Measurements from ENCODE around the gene SFXN1. TPM values are rescaled to one million over a fixed set of nuclear protein-coding genes. Genes with fewer than 3 reads are reported as not detected.
A peak's percentile ranks its signal among the peaks of the same experiment; 100 is the strongest.

SFXN1 gene
- total RNA-seq, 1 experiment from 2014 or later = 61.4 TPM

DNA sequence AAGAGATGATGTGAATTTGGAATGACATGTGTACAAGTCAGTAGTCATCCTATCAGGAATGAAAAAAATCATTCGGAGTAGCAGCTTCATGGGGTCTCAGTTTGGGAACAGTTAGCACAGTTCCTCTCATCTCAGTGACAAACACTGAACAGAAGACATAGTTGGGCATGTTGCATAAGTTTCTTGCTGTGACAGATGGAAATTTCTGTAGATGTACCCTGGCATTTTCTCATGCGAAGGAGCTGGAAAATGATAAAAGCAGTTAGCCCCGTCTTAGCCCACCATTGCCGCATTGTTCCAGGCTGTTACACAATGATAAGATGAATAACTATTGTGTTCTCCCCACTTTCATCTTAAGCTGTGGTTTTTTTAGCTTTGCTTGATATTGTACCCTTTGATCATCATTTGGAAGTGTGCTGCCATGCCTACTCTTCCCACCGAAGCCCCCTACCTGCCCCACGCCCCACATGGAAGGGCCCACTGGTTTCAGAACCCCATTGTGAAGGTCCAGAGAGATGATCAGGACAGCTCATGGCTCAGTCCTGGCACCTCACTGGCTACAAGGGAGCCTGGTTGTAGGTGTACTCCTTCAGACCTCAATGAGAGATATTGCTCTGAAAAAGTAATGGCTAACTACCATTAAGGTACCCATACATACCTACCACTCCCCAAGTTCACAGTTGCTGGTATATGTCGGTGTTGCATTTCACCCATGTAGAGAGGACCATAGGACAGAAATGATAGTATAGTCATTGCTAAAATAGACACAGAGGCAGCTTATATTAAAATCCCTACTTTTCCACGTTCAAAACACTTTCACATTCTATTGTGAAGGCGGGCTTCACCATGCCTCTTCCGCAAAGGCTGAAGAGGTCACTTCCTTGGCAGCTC lies 38.8 kb downstream of the SFXN1 start:
- no peaks in the 10 kb centered on the region for H3K9me3 ChIP-seq (ENCODE audit: insufficient read depth, low read depth)
- intact Hi-C loops (cut with micrococcal nuclease; ENCODE audit: unreplicated experiment) = no loop called here
- ChIA-PET POLR2A (ENCODE audit: unreplicated experiment) (interaction anchor here (0.6 to 0.7 kb wide), 2 partner anchors 180 to 872 kb away, joined by 4 read pairs; no protein-coding TSS in a partner anchor), CTCF (interaction anchor here (0.6 kb wide), 2 partner anchors 9 to 1411 kb away, joined by 3 to 12 read pairs; no protein-coding TSS in a partner anchor)
- H3K27me3 ChIP-seq (ENCODE audit: insufficient read depth, low read depth) = no peaks in the 10 kb centered on the region
- H3K79me2 ChIP-seq (ENCODE audit: low read depth) = no peaks in the 10 kb centered on the region
- DNase-seq = no peak
- no peak overlapping the region for H3K4me2 ChIP-seq
- H3K27ac ChIP-seq = no peak overlapping the region
- no peak for TF ChIP-seq EZH2 (IDR thresholded peaks at IDR 0.05; ENCODE audit: low read depth)
- TF ChIP-seq, protein P1, sequence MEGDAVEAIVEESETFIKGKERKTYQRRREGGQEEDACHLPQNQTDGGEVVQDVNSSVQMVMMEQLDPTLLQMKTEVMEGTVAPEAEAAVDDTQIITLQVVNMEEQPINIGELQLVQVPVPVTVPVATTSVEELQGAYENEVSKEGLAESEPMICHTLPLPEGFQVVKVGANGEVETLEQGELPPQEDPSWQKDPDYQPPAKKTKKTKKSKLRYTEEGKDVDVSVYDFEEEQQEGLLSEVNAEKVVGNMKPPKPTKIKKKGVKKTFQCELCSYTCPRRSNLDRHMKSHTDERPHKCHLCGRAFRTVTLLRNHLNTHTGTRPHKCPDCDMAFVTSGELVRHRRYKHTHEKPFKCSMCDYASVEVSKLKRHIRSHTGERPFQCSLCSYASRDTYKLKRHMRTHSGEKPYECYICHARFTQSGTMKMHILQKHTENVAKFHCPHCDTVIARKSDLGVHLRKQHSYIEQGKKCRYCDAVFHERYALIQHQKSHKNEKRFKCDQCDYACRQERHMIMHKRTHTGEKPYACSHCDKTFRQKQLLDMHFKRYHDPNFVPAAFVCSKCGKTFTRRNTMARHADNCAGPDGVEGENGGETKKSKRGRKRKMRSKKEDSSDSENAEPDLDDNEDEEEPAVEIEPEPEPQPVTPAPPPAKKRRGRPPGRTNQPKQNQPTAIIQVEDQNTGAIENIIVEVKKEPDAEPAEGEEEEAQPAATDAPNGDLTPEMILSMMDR (conservative IDR thresholded peaks at IDR 0.05) = no peak
- H3F3A ChIP-seq (ENCODE audit: insufficient read depth, low read depth) = no peaks in the 10 kb centered on the region
- peaks cover 18% of the 10 kb centered on the region for H3K36me3 ChIP-seq (ENCODE audit: low read depth)
- no peak overlapping the region for H2AFZ ChIP-seq
- BruUV-seq (replicated peaks) = TSS peak; percentile 78
- H4K20me1 ChIP-seq (ENCODE audit: insufficient read depth) = no peaks in the 10 kb centered on the region
- H3K4me3 ChIP-seq = no peak overlapping the region
- H3K4me1 ChIP-seq (replicated peaks; ENCODE audit: insufficient read depth) = no peaks in the 10 kb centered on the region
- H3K9me2 ChIP-seq (ENCODE audit: insufficient read depth) = no peaks in the 10 kb centered on the region

GRCh38 chr5:175517824-175518450 lies 39.6 kb downstream of the SFXN1 start:
- Histone ChIP-seq H3K27me3 (ENCODE audit: insufficient read depth, low read depth) (no peaks in the 10 kb centered on the region), H3K79me2 (ENCODE audit: low read depth) (no peaks in the 10 kb centered on the region), H3K9me3 (ENCODE audit: insufficient read depth, low read depth) (no peaks in the 10 kb centered on the region), H3K36me3 (ENCODE audit: low read depth) (peaks cover 16% of the 10 kb centered on the region), H3K4me2 (no peak overlapping the region), H3K4me1 (replicated peaks; ENCODE audit: insufficient read depth) (no peaks in the 10 kb centered on the region), H4K20me1 (ENCODE audit: insufficient read depth) (no peaks in the 10 kb centered on the region), H2AFZ (no peak overlapping the region), H3K9me2 (ENCODE audit: insufficient read depth) (no peaks in the 10 kb centered on the region), H3K4me3 (no peak overlapping the region), H3K27ac (no peak overlapping the region), H3F3A (ENCODE audit: insufficient read depth, low read depth) (no peaks in the 10 kb centered on the region)
- BruUV-seq (replicated peaks) = no TSS peak
- intact Hi-C loops (cut with micrococcal nuclease; ENCODE audit: unreplicated experiment) = no loop called here
- ChIA-PET CTCF (interaction anchor here (0.6 kb wide), 1 partner anchor 8 kb away, joined by 12 read pairs; no protein-coding TSS in a partner anchor), POLR2A (ENCODE audit: unreplicated experiment) (interaction anchor here (0.6 to 0.7 kb wide), 2 partner anchors 181 to 871 kb away, joined by 4 read pairs; no protein-coding TSS in a partner anchor)
- peak in 1 of 2 experiments; percentile 74 for DNase-seq
- TF ChIP-seq, protein P1 (conservative IDR thresholded peaks at IDR 0.05) = no peak
- TF ChIP-seq EZH2 (IDR thresholded peaks at IDR 0.05; ENCODE audit: low read depth) = no peak

- intact Hi-C loops (cut with micrococcal nuclease; ENCODE audit: unreplicated experiment) = no loop called here
- ChIA-PET POLR2A (ENCODE audit: unreplicated experiment) (interaction anchor here (0.6 kb wide), 1 partner anchor 41 kb away, joined by 9 read pairs; the partner anchor contains the start of gene SFXN1), CTCF (no interaction called here)
- Histone ChIP-seq H3K79me2 (ENCODE audit: low read depth) (no peaks in the 10 kb centered on the region), H3K9me2 (ENCODE audit: insufficient read depth) (no peaks in the 10 kb centered on the region), H3F3A (ENCODE audit: insufficient read depth, low read depth) (no peaks in the 10 kb centered on the region), H3K27me3 (ENCODE audit: insufficient read depth, low read depth) (no peaks in the 10 kb centered on the region), H2AFZ (no peak overlapping the region), H3K4me2 (no peak overlapping the region), H3K9me3 (ENCODE audit: insufficient read depth, low read depth) (no peaks in the 10 kb centered on the region), H3K4me3 (no peak overlapping the region), H3K27ac (no peak overlapping the region), H3K4me1 (replicated peaks; ENCODE audit: insufficient read depth) (no peaks in the 10 kb centered on the region), H4K20me1 (ENCODE audit: insufficient read depth) (no peaks in the 10 kb centered on the region), H3K36me3 (ENCODE audit: low read depth) (peaks cover 16% of the 10 kb centered on the region)
- TF ChIP-seq, protein P1 (conservative IDR thresholded peaks at IDR 0.05) = no peak
- no peak for TF ChIP-seq EZH2 (IDR thresholded peaks at IDR 0.05; ENCODE audit: low read depth)
- BruUV-seq (replicated peaks) = no TSS peak
- no peak for DNase-seq
These were observed 40.6 kb downstream of the SFXN1 start for GRCh38 chr5:175519006-175519405.
